Neural progenitor cell (in vitro differentiated cells): ENCODE data around the gene RPN2. TPM values are rescaled to one million over a fixed set of nuclear protein-coding genes. Genes with fewer than 3 reads are reported as not detected.
A peak's percentile ranks its signal among the peaks of the same experiment; 100 is the strongest.

ENCODE experiments used
- DNase-seq: peaks from one replicate; pipeline ENCODE4 v3.0.0-alpha.2; 2016; ENCODE audit warnings: low spot score
- H2AFZ ChIP-seq: fragments of 200-600 bp; sonication (generic); replicated peaks from 2 replicates; pipeline ENCODE4 v1.6.1; 2016; ENCODE audit warnings: antibody characterized with exemption
- H3F3A ChIP-seq: fragments of 200-600 bp; sonication (generic); 2 replicates; pipeline ENCODE4 v1.6.1; 2016; ENCODE audit warnings: antibody characterized with exemption, low read depth
- H3K27ac ChIP-seq: fragments of 200-600 bp; sonication (generic); 2 replicates; pipeline ENCODE4 v1.5.1; 2016; ENCODE audit warnings: mild to moderate bottlenecking
- H3K27me3 ChIP-seq: fragments of 200-600 bp; sonication (generic); 2 replicates; pipeline ENCODE4 v1.6.1; 2016; ENCODE audit warnings: mild to moderate bottlenecking, moderate library complexity
- H3K36me3 ChIP-seq: fragments of 200-600 bp; sonication (generic); 2 replicates; pipeline ENCODE4 v1.5.1; 2016
- H3K4me1 ChIP-seq: fragments of 200-600 bp; sonication (generic); 2 replicates; pipeline ENCODE4 v1.6.1; 2016; ENCODE audit warnings: mixed run types
- H3K4me2 ChIP-seq: fragments of 200-600 bp; sonication (generic); 2 replicates; pipeline ENCODE4 v1.6.1; 2016
- H3K4me3 ChIP-seq: fragments of 200-600 bp; sonication (generic); 2 replicates; pipeline ENCODE4 v1.5.1; 2016
- H3K79me2 ChIP-seq: fragments of 200-600 bp; sonication (generic); 2 replicates; pipeline ENCODE4 v1.6.1; 2016; ENCODE audit warnings: low read depth
- H3K9ac ChIP-seq: fragments of 200-600 bp; sonication (generic); 2 replicates; pipeline ENCODE4 v1.6.1; 2016
- H3K9me3 ChIP-seq: fragments of 200-600 bp; sonication (generic); 2 replicates; pipeline ENCODE4 v1.5.1; 2016; ENCODE audit warnings: low read depth
- H4K20me1 ChIP-seq: fragments of 200-600 bp; sonication (generic); 2 replicates; pipeline ENCODE4 v1.6.1; 2016; ENCODE audit warnings: low read depth
- H3K27ac Mint-ChIP-seq: 3 replicates; pipeline ENCODE4 v1.8.0; 2021; ENCODE audit warnings: mixed read lengths
- H3K27me3 Mint-ChIP-seq: 2 replicates; pipeline ENCODE4 v1.8.0; 2022; ENCODE audit warnings: low read depth, mild to moderate bottlenecking, inconsistent platforms, moderate library complexity, mixed read lengths; ENCODE audit not compliant: insufficient read depth
- H3K36me3 Mint-ChIP-seq: 3 replicates; pipeline ENCODE4 v1.8.0; 2021; ENCODE audit warnings: mixed read lengths
- H3K4me1 Mint-ChIP-seq: 3 replicates; pipeline ENCODE4 v1.8.0; 2021; ENCODE audit warnings: mixed read lengths
- H3K4me3 Mint-ChIP-seq: 3 replicates; pipeline ENCODE4 v1.8.0; 2021; ENCODE audit warnings: mild to moderate bottlenecking, moderate library complexity, mixed read lengths
- H3K9me3 Mint-ChIP-seq: 3 replicates; pipeline ENCODE4 v1.8.0; 2020; ENCODE audit warnings: mixed read lengths
- CTCF ChIP-seq: fragments of 200-600 bp; sonication (generic); IDR thresholded peaks from 2 replicates; pipeline ENCODE4 v1.5.1; 2017; ENCODE audit warnings: antibody characterized with exemption, mild to moderate bottlenecking
- EZH2 ChIP-seq: fragments of 200-600 bp; sonication (generic); IDR thresholded peaks from 2 replicates; pipeline ENCODE4 v1.6.1; 2017; ENCODE audit warnings: antibody characterized with exemption, mild to moderate bottlenecking, moderate library complexity
- EZH2phosphoT487 ChIP-seq: fragments of 200-600 bp; sonication (generic); IDR thresholded peaks from 2 replicates; pipeline ENCODE4 v1.6.1; 2017; ENCODE audit warnings: antibody characterized with exemption
- total RNA-seq: library from RNA; depleted of rRNA; stranded (reverse); fragments of >200 nt; gene quantifications from 2 replicates; pipeline ENCODE4 v1.2.3, GENCODE V29; 2015; ENCODE audit warnings: low replicate concordance

The RPN2 gene
- 249 and 284 TPM in 2 replicates for total RNA-seq

- TF ChIP-seq EZH2 (no peak), EZH2phosphoT487 (no peak), CTCF (no peak)
- Mint-ChIP-seq H3K9me3 (no peaks in the 10 kb centered on the region), H3K4me3 (peak within 1 kb of the TSS; percentile 88), H3K27ac (peak within 1 kb of the TSS; percentile 99), H3K36me3 (peaks cover 6% of the 10 kb centered on the region), H3K4me1 (peaks cover 13% of the 10 kb centered on the region), H3K27me3 (peaks cover 5% of the 10 kb centered on the region)
- peaks cover 50% of the 10 kb centered on the region for H3K79me2 ChIP-seq
- H3K36me3 ChIP-seq, result no peaks in the 10 kb centered on the region
- H3K27ac ChIP-seq, result peak within 1 kb of the TSS; percentile 92
- H3K4me1 ChIP-seq, result peaks cover 4% of the 10 kb centered on the region
- peaks cover 12% of the 10 kb centered on the region for H3F3A ChIP-seq
- H3K4me2 ChIP-seq, result peak within 1 kb of the TSS; percentile 92
- peak; percentile 98 for DNase-seq
- peaks cover 45% of the 10 kb centered on the region for H4K20me1 ChIP-seq
- H3K27me3 ChIP-seq, result no peaks in the 10 kb centered on the region
- H3K4me3 ChIP-seq, result peak within 1 kb of the TSS; percentile 93
- peak within 1 kb of the TSS; percentile 94 for H3K9ac ChIP-seq
- no peaks in the 10 kb centered on the region for H3K9me3 ChIP-seq
- H2AFZ ChIP-seq, result peak within 1 kb of the TSS; percentile 70
Measured at GRCh38 chr20:37178839-37179682, at the start of gene RPN2, which contains the start of gene MROH8. RPN2 (plus strand) TSS chr20:37179330; CDS start chr20:37179357, 27 bp downstream. MROH8 (minus strand) TSS chr20:37179548.

- no peak overlapping the region for H3K27ac Mint-ChIP-seq
- Histone ChIP-seq H3K27me3 (no peaks in the 10 kb centered on the region), H3F3A (no peaks in the 10 kb centered on the region), H2AFZ (no peak overlapping the region), H3K9ac (peak overlapping the region; percentile 2), H3K4me2 (no peak overlapping the region), H3K9me3 (no peaks in the 10 kb centered on the region), H3K36me3 (no peaks in the 10 kb centered on the region), H3K4me3 (no peak overlapping the region), H3K79me2 (no peaks in the 10 kb centered on the region), H3K4me1 (peaks cover 5% of the 10 kb centered on the region), H4K20me1 (no peaks in the 10 kb centered on the region), H3K27ac (no peak overlapping the region)
- H3K4me1 Mint-ChIP-seq, result no peaks in the 10 kb centered on the region
- no peak for TF ChIP-seq EZH2phosphoT487
- no peak for TF ChIP-seq EZH2
- TF ChIP-seq CTCF, result no peak
- H3K9me3 Mint-ChIP-seq, result no peaks in the 10 kb centered on the region
- no peaks in the 10 kb centered on the region for H3K36me3 Mint-ChIP-seq
- H3K4me3 Mint-ChIP-seq, result no peak overlapping the region
- DNase-seq, result no peak
- H3K27me3 Mint-ChIP-seq, result no peaks in the 10 kb centered on the region
Measured at GRCh38 chr20:37131486-37131885, 47.6 kb upstream of the RPN2 start.

- DNase-seq, result no peak
- no peaks in the 10 kb centered on the region for H3K4me1 Mint-ChIP-seq
- no peak overlapping the region for H3K27ac Mint-ChIP-seq
- H3K9me3 Mint-ChIP-seq, result no peaks in the 10 kb centered on the region
- Histone ChIP-seq H3K4me1 (peaks cover 5% of the 10 kb centered on the region), H3K4me2 (no peak overlapping the region), H4K20me1 (no peaks in the 10 kb centered on the region), H3K36me3 (no peaks in the 10 kb centered on the region), H3K27me3 (no peaks in the 10 kb centered on the region), H2AFZ (no peak overlapping the region), H3K27ac (no peak overlapping the region), H3F3A (no peaks in the 10 kb centered on the region), H3K79me2 (no peaks in the 10 kb centered on the region), H3K4me3 (no peak overlapping the region), H3K9ac (no peak overlapping the region), H3K9me3 (no peaks in the 10 kb centered on the region)
- no peaks in the 10 kb centered on the region for H3K36me3 Mint-ChIP-seq
- no peak overlapping the region for H3K4me3 Mint-ChIP-seq
- H3K27me3 Mint-ChIP-seq, result no peaks in the 10 kb centered on the region
- no peak for TF ChIP-seq CTCF
- TF ChIP-seq EZH2phosphoT487, result no peak
- no peak for TF ChIP-seq EZH2
Measured at GRCh38 chr20:37133952-37134351, 45.2 kb upstream of the RPN2 start.
